Raji (cell line): ENCODE data around the gene EIF3A.

Source experiments
- POLR2A ChIP-seq: IDR thresholded peaks from 2 replicates; pipeline ENCODE4 v1.6.1; 2011; ENCODE audit warnings: low read depth, low read length, control low read depth; ENCODE audit not compliant: insufficient read depth

Gene EIF3A

DNA sequence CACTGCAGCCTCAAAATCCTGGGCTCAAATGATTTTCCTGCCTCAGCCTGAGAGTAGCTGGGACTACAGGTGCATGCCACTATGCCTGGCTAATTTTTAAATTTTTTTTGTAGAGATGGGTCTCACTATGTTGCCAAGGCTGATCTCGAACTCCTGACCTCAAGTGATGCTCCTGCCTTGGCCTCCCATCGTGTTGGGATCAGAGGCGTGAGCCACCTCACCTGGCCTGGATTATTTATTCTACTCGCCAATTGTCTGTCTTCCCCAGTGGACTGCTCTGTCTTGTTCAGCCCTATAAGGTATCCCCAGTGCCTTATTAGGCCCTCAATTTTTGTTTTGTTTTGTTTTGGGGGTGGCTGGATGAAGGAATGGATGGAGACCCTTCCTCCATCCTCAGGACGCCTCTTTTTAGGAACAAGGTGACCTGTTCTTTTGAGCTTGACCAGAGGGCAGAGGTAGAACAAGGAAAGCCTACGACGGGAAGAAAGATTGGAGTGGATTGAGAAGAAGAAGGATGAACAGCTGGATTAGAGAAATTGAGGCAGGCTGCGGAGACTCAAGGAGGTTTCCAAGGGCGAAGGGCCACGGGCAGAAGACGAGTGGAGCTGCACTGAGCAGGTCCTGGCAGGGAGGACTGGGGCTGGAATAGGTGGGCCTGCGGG lies 22.8 kb upstream of the EIF3A start:
- TF ChIP-seq POLR2A, result no peak

DNA sequence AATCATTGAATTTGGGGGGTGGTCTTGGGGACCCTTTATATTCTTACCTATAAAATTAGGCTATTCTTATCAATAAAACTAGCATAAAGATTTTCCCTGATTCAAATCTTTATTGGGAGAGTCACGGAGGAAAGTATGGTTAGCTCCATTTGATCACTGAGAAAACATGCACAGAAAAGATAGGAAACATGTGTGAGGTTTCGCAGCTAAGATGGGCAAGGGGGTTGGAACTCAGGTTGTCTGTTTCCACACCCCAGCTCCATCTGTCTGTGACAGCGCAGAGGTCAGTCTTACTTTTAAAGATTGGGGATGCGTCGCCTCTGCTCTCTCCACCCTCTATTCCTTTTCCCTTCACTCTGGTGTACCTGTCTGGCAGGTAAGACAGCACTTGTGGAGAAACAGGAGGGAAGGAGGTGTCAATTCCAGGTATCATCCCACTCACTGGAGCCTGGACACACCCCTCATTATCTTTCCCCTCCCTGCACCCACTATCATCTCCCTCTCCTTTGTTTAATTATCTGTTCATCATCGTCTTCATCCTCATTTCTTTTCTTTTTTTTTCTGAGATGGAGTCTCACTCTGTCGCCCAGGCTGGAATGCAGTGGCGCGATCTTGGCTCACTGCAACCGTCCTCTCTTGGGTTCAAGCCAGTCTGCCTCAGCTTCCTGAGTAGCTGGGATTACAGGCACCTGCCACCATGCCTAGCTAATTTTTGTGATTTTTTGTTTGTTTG lies 20.9 kb upstream of the EIF3A start:
- no peak for TF ChIP-seq POLR2A

DNA sequence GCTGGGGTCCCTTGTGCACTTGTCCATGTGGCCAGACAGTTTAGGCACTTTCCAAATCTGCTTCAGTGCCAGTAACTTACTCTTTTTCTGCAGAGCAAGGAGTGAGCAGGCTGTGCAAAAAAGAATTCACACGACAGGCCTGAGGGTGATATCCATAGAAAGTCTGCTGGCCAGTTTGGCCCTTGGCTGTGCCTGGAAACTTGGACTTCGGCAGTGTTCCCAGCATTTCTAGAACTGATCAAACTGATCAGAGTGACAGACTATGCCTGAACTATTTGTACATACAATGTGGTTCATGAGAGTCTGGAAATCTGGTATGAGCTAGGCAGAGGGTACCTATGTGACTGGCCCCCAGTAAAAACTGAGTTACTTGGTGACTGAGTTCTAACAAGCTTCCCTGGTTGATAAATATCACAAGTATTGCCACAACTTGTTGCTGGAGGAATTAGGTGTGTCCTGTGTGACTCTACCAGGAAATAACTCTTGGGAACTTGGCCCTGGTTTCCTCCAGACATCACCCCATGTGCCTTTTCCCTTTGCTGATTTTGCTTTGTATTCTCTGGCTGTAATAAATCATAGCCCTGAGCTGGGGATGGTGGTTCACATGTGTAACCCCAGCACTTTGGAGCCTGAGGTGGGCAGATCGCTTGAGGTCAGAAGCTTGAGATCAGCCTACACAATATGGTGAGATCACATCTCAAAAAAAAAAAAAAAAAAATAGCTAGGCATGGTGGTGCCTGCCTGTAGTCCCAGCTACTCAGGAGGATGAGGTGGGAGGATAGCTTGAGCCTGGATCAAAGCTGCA lies 20.0 kb upstream of the EIF3A start:
- no peak for TF ChIP-seq POLR2A

DNA sequence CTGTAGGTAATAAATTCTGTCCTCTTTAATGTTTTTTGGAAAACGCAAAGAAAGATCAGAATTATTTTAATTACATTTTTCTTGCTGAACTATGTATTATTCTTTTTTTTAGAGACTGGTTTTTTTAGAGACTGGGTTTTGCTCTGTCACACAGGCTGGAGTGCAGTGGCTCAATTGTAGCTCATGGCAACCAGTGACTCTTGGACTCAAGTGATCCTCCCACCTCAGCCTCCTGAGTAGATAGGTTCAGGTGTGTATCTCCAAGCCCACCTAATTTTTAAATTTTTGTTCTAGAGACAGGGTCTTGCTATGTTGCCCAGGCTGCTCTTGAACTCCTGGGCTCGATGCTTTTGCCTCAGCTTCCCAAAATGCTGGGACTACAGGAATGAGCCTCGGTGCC lies 18.0 kb upstream of the EIF3A start:
- no peak for TF ChIP-seq POLR2A

DNA sequence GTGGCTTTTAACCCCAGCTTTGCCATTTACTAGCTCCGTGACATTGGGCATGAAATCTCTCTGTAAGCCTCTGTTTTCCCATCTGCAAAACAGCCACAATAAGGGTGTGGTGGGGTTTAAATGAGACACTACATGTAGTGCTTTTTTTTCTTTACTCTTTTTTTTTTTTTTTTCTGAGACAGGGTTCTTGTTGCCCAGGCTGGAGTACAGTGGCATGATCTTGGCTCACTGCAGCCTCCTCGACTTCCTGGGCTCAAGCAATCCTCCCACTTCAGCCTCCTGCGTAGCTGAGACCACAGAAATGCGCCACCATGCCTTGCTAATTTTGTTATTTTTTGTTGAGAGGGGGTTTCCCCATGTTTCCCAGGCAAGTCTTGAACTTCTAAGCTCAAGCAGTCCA lies 15.0 kb upstream of the EIF3A start:
- TF ChIP-seq POLR2A, result no peak

DNA sequence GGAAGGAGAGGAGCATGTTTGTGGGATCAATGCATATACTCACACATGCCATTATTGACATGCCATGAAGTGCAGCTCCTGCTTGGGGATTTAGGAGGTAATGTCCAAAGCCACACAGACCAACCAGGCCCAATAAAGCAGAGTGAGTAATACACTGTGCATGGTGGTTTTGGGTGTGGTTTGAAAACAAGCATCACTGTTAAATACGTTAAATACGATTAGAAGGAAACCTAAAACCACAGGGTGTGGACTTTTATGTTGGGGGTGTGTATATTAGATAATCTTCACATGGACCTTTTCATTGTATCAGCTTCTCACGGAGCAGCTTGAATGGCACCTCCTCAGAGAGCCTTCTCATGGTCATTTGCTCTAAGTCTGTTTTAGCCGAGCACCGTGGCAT lies 10.4 kb upstream of the EIF3A start:
- TF ChIP-seq POLR2A, result no peak

DNA sequence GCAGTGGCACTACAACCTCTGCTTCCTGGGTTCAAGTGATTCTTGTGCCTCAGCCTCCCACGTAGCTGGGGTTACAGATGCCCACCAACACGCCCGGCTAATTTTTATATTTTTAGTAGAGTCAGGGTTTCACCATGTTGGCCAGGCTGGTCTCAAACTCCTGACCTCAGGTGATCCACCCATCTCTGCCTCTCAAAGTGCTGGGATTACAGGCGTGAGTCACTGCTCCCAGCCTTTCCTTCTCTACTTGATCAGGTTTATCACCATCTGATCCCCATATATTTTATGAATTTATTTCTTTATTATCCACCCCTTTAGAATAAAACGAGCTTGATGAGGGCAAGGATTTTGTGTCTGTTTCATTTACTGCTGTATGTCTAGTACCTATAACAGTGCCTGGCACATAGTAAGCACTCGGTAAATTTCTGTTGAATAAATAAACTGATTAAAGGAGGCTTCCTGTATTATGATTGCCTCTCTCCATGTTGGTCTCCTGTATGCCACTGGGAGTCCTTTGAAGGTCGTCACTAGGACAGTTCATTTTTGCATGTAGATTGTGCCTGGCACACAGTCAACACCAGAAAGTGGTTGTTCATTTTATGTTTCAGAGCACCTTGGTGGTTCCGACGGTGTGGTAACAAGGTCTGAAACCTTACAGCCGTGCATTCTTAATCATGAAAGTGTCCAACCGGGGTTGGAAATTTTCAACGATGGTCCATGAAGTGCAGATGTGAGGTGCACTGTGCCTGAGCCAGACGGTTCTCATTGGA lies 9.6 kb upstream of the EIF3A start:
- no peak for TF ChIP-seq POLR2A

DNA sequence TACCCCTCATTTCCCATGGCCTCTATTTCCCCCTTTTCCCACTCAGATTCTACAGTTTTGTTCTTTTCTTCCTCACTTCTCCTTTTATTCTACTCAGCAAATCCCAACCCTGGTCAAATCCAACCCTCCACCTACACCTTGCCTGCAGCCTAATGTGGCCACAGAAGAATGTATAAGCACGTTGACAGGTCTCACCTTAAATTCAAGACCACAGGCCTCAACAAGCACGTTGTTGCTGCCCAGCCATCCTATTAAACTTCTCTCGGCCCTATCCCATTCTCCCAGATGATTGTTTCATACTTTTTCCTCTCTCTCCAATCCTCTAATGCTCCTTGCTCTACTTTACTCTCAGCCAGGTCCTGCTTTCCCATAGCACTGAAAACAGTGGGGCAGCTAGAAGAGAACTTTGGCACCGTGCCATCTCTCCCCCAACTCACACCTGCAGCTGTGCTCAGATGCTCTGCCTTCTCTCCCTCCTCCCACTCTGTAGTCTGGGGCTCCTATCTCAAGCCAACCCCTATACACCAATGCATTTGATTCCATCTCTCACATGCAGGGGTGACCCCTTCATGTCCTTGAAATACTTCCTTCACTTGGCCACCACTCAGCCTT lies 6.8 kb upstream of the EIF3A start:
- TF ChIP-seq POLR2A, result 0 out of 2 replicates have a peak, but pooled peaks have one; percentile 29

DNA sequence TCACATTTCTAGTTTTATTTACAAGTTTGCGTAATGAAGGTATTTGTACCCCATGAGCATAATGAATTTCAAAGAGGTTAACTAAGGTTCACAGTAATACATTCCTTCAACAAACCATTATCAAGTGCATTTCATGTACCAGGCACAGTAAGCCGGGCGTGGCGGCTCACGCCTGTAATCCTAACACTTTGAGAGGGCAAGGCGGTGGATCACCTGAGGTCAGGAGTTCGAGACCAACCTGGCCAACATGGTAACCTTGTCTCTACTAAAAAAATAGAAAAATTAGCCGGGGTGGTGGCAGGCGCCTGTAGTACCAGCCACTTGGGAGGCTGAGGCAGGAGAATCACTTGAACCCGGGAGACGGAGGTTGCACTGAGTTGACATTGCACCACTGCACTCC lies 4.3 kb upstream of the EIF3A start:
- TF ChIP-seq POLR2A, result no peak

DNA sequence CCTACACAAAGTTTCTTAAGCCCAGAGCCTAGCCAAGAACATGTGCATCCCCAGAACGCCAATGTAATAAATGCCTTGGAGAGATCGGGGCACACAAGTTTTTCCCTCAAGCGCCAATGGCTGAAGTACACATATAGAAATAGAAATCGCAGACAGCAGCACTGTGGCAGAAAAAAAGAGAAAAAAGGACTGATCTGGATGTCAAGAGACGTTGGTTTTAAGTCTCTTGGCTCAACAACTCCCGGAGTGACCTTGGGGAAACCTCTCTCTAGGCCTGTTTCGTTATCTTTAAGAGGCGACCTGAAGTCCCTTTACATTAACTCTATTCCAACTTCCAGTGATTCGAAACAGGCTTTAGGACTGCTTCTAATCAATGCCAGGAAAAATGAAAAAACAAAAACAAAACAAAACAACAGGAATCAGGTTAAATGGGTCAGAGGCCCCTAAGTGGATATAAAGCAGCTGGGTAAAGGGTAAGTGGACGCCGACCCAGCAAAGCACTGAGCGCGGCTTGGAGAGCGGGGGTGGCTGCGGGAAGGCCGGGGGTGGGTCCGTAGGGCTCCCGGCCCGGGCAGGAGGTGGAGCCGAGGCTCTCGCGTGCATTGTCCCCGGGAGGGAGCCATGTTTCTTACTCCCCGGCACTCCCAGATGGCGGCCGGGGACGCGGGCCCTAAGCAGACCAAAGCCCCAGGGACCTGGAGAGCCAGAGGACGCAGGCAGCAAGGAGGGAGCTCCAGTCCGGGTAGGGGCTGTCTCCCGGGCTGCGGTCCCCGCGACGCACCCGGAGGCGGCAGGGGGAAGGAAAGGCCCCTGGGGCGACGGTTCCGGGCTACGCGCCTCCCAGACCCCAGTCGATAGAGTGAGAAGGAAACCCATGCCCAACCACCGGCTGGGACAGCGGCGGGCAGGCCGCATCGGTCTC lies 757 bp downstream of the EIF3A start:
- TF ChIP-seq POLR2A, result no peak

DNA sequence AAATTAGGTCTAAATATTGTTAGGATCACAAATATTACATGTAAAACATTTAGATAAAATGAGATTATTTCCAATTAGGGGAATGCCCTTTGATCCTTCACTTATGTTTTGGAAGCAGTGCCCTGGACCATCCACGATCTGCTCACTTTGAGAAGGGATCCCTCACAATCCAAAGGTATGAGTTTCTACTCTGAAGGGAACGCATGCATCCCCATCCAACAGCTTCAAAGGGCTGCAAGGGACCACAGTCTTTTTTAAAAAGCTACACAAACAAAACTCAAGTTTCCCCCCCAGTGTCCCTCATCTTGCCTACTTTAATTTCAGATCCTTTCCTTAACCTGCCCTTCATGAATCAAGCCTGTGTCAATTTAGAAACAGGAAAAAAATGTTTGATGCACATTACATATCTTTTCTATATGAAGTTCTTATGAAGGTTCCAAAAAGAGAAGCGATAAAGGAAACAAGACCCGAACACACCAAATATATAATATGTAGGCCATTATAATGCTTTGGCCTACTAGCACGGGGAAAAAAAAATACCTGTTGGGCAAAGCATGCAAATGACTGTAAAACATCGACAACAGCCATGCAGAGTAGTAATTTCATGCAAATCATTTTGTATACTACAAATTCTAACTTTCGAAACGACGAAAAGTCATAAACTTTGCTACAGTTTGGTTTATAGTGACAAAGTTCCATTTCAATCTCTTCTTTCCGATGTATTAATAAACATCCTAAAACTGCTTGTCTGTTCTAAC lies 2.0 kb downstream of the EIF3A start:
- no peak for TF ChIP-seq POLR2A

DNA sequence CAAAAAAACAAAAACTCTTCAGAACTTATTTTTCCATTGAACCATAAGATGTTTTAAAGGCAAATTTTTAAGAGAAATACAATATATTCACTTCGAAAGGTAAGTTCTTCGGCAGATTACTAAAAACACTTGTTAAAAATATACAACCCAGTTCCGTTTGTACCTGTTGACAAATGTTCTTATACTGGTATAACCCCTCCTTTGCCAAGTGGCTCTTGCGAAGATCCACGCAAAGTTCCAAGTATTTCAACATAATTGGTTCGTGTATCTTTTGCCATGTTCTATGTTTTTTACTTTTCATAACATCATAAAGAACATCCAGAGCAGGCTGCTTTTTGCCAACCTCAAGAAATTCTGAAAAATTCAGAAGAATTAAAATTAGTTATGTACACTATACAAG lies 7.0 kb downstream of the EIF3A start:
- no peak for TF ChIP-seq POLR2A

DNA sequence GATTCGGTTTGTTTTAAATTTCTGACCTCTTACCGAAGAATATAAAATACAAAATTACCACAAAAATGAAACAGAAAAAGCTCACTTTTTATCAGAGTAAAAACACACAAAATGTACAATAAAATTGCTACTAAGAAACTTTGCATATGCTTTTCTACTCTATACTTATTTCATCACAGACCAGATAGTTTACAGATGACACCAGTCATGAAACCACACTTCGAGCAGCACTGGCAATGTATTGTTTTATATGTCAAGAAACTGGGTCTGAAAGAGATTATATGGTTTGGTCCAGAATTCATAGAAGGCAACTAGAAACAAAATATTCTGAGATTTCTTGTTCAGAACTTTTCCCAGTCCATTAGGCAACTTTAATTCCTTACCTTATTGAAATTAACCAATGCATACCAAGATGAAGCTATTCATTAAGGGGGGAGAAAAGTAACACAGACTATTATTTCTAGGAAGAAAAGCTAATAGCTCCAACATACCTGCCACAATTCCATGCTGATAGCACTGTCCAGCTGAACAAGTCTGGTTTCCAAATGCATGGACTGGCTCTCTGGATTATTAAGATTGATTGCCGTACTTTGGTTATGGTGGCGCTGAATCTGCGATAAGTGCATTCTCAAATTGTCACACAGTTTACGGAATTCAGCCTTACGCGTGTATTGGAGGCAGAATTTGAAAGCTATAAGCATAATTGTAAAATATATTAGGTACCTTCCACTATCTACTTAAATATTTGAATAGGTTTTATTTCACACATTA lies 10.0 kb downstream of the EIF3A start:
- TF ChIP-seq POLR2A, result no peak

DNA sequence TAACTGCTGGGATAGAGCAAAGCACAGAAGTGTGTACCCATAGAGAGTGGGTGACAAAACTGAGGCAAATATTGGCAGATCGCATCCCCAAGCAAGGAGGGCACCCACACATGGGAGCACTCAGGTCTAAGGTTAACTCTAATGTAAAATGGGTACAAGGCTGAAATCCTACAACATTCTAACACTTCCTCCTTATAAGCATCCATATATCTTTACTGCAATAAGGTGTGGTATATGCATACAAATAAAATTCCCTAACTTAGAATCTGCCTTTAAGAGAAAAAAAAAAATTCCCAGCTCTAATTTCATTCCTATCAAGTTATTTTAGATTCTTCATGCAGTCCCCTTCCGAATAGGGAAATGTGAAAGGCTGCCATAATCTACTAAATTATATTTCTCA lies 18.7 kb downstream of the EIF3A start:
- no peak for TF ChIP-seq POLR2A
